Activated CD4-positive, alpha-beta T cell treated with anti-CD3 and anti-CD28 coated beads, Interleukin-2, amount 10 ng/mL, durations not matched to agents 7 days and 5 days (primary cell): ENCODE data around the gene INSIG2. TPM values are rescaled to one million over a fixed set of nuclear protein-coding genes. Genes with fewer than 3 reads are reported as not detected.

ENCODE experiments used
- CTCF ChIA-PET: fragments of 350-600 bp; sonication (Branson Sonifier 250); formaldehyde crosslinking; loops from one replicate; lab custom pipeline; 2021; ENCODE audit warnings: antibody characterized with exemption; lab: Charles Lee
- POLR2A ChIA-PET: fragments of 350-600 bp; sonication (Branson Sonifier 250); formaldehyde crosslinking; loops from one replicate; lab custom pipeline; 2021; ENCODE audit warnings: antibody characterized with exemption; lab: Charles Lee
- DNase-seq: peaks from one replicate; pipeline ENCODE4 v3.0.0-alpha.2; 2020
- H3K27ac Mint-ChIP-seq: one replicate; pipeline ENCODE4 v1.8.0; 2021; ENCODE audit warnings: mild to moderate bottlenecking, moderate library complexity, mixed read lengths
- H3K27me3 Mint-ChIP-seq: one replicate; pipeline ENCODE4 v1.8.0; 2021; ENCODE audit warnings: mixed read lengths
- H3K36me3 Mint-ChIP-seq: one replicate; pipeline ENCODE4 v1.8.0; 2021; ENCODE audit warnings: low read depth, mixed read lengths
- H3K4me1 Mint-ChIP-seq: one replicate; pipeline ENCODE4 v1.8.0; 2021; ENCODE audit warnings: mixed read lengths
- H3K4me3 Mint-ChIP-seq: one replicate; pipeline ENCODE4 v1.8.0; 2021; ENCODE audit warnings: mild to moderate bottlenecking, moderate library complexity, mixed read lengths
- H3K9me3 Mint-ChIP-seq: one replicate; pipeline ENCODE4 v1.8.0; 2021; ENCODE audit warnings: mixed read lengths
- total RNA-seq, 2 experiments: library from RNA; stranded (reverse); gene quantifications; one replicate each; pipeline ENCODE4 v1.2.3, GENCODE V29; 2021

The INSIG2 gene
- total RNA-seq, 2 experiments from 2014 or later = 18.4 to 25.4 TPM

GRCh38 chr2:118051826-118052358 lies 36.4 kb upstream of the INSIG2 start:
- ChIA-PET POLR2A (no interaction called here), CTCF (interaction anchor here (0.9 kb wide), 1 partner anchor 31 kb away, joined by 3 read pairs; no protein-coding TSS in a partner anchor)
- H3K9me3 Mint-ChIP-seq = no peaks in the 10 kb centered on the region
- H3K27me3 Mint-ChIP-seq = peaks cover 45% of the 10 kb centered on the region
- no peak for DNase-seq
- no peak overlapping the region for H3K4me3 Mint-ChIP-seq
- H3K36me3 Mint-ChIP-seq = no peaks in the 10 kb centered on the region
- H3K4me1 Mint-ChIP-seq = peaks cover 2% of the 10 kb centered on the region
- H3K27ac Mint-ChIP-seq = no peak overlapping the region

- ChIA-PET CTCF (no interaction called here), POLR2A (no interaction called here)
- H3K36me3 Mint-ChIP-seq = no peaks in the 10 kb centered on the region
- DNase-seq = no peak
- H3K4me3 Mint-ChIP-seq = no peak overlapping the region
- peaks cover 44% of the 10 kb centered on the region for H3K27me3 Mint-ChIP-seq
- no peak overlapping the region for H3K27ac Mint-ChIP-seq
- H3K4me1 Mint-ChIP-seq = peaks cover 2% of the 10 kb centered on the region
- no peaks in the 10 kb centered on the region for H3K9me3 Mint-ChIP-seq
These were observed 35.8 kb upstream of the INSIG2 start for GRCh38 chr2:118052474-118052873.

GRCh38 chr2:118053681-118054080 lies 34.6 kb upstream of the INSIG2 start:
- Mint-ChIP-seq H3K9me3 (no peaks in the 10 kb centered on the region), H3K4me1 (peaks cover 2% of the 10 kb centered on the region), H3K27me3 (peaks cover 39% of the 10 kb centered on the region), H3K36me3 (no peaks in the 10 kb centered on the region), H3K4me3 (no peak overlapping the region), H3K27ac (no peak overlapping the region)
- ChIA-PET POLR2A (no interaction called here), CTCF (no interaction called here)
- DNase-seq = no peak

- POLR2A ChIA-PET = no interaction called here
- Mint-ChIP-seq H3K4me3 (no peak overlapping the region), H3K27ac (no peak overlapping the region), H3K36me3 (no peaks in the 10 kb centered on the region), H3K27me3 (peaks cover 37% of the 10 kb centered on the region), H3K4me1 (peaks cover 4% of the 10 kb centered on the region), H3K9me3 (no peaks in the 10 kb centered on the region)
- DNase-seq = no peak
- CTCF ChIA-PET = no interaction called here
These were observed 33.9 kb upstream of the INSIG2 start for GRCh38 chr2:118054213-118055008.

GRCh38 chr2:118055512-118056164 lies 32.6 kb upstream of the INSIG2 start:
- H3K36me3 Mint-ChIP-seq = no peaks in the 10 kb centered on the region
- ChIA-PET POLR2A (no interaction called here), CTCF (no interaction called here)
- H3K4me3 Mint-ChIP-seq = no peak overlapping the region
- H3K9me3 Mint-ChIP-seq = no peaks in the 10 kb centered on the region
- peaks cover 30% of the 10 kb centered on the region for H3K27me3 Mint-ChIP-seq
- no peak for DNase-seq
- no peak overlapping the region for H3K27ac Mint-ChIP-seq
- H3K4me1 Mint-ChIP-seq = peaks cover 10% of the 10 kb centered on the region

GRCh38 chr2:118056165-118056534 lies 32.1 kb upstream of the INSIG2 start:
- Mint-ChIP-seq H3K27ac (no peak overlapping the region), H3K27me3 (peaks cover 28% of the 10 kb centered on the region), H3K4me3 (no peak overlapping the region), H3K4me1 (peaks cover 10% of the 10 kb centered on the region), H3K9me3 (no peaks in the 10 kb centered on the region), H3K36me3 (no peaks in the 10 kb centered on the region)
- POLR2A ChIA-PET = no interaction called here
- no peak for DNase-seq
- CTCF ChIA-PET = no interaction called here

- H3K27me3 Mint-ChIP-seq = peaks cover 28% of the 10 kb centered on the region
- no peaks in the 10 kb centered on the region for H3K9me3 Mint-ChIP-seq
- DNase-seq = no peak
- ChIA-PET POLR2A (no interaction called here), CTCF (no interaction called here)
- no peak overlapping the region for H3K4me3 Mint-ChIP-seq
- peaks cover 12% of the 10 kb centered on the region for H3K4me1 Mint-ChIP-seq
- H3K36me3 Mint-ChIP-seq = no peaks in the 10 kb centered on the region
- H3K27ac Mint-ChIP-seq = no peak overlapping the region
These were observed 31.5 kb upstream of the INSIG2 start for GRCh38 chr2:118056801-118057200.

GRCh38 chr2:118058951-118059350 lies 29.3 kb upstream of the INSIG2 start:
- Mint-ChIP-seq H3K9me3 (no peaks in the 10 kb centered on the region), H3K36me3 (no peaks in the 10 kb centered on the region), H3K4me1 (peaks cover 12% of the 10 kb centered on the region), H3K4me3 (no peak overlapping the region), H3K27ac (no peak overlapping the region), H3K27me3 (peaks cover 25% of the 10 kb centered on the region)
- no peak for DNase-seq
- CTCF ChIA-PET = no interaction called here
- POLR2A ChIA-PET = no interaction called here

- Mint-ChIP-seq H3K4me1 (peaks cover 12% of the 10 kb centered on the region), H3K9me3 (no peaks in the 10 kb centered on the region), H3K27me3 (peaks cover 22% of the 10 kb centered on the region), H3K27ac (no peak overlapping the region), H3K4me3 (no peak overlapping the region), H3K36me3 (no peaks in the 10 kb centered on the region)
- CTCF ChIA-PET = interaction anchor here (1.1 to 2.3 kb wide), 2 partner anchors 27 to 67 kb away, joined by 4 to 8 read pairs; no protein-coding TSS in a partner anchor
- DNase-seq = no peak
- POLR2A ChIA-PET = no interaction called here
These were observed 28.3 kb upstream of the INSIG2 start for GRCh38 chr2:118059919-118060478.

GRCh38 chr2:118061135-118061955 lies 26.9 kb upstream of the INSIG2 start:
- Mint-ChIP-seq H3K36me3 (no peaks in the 10 kb centered on the region), H3K27me3 (peaks cover 30% of the 10 kb centered on the region), H3K9me3 (no peaks in the 10 kb centered on the region), H3K4me3 (no peak overlapping the region), H3K27ac (no peak overlapping the region), H3K4me1 (peaks cover 12% of the 10 kb centered on the region)
- CTCF ChIA-PET = interaction anchor here (0.7 to 2.3 kb wide), 6 partner anchors 20 to 247 kb away, joined by 3 to 8 read pairs (median 3); partner anchors contain the start of genes CCDC93 and DDX18
- no peak for DNase-seq
- POLR2A ChIA-PET = no interaction called here

GRCh38 chr2:118062048-118062447 lies 26.2 kb upstream of the INSIG2 start:
- Mint-ChIP-seq H3K36me3 (no peaks in the 10 kb centered on the region), H3K4me1 (peaks cover 12% of the 10 kb centered on the region), H3K4me3 (no peak overlapping the region), H3K27ac (no peak overlapping the region), H3K9me3 (no peaks in the 10 kb centered on the region), H3K27me3 (peaks cover 33% of the 10 kb centered on the region)
- ChIA-PET POLR2A (no interaction called here), CTCF (interaction anchor here (1.2 to 2.3 kb wide), 3 partner anchors 11 to 29 kb away, joined by 3 to 8 read pairs (median 3); no protein-coding TSS in a partner anchor)
- DNase-seq = no peak

- Mint-ChIP-seq H3K27ac (no peak overlapping the region), H3K4me3 (no peak overlapping the region), H3K4me1 (peaks cover 12% of the 10 kb centered on the region), H3K9me3 (no peaks in the 10 kb centered on the region), H3K36me3 (no peaks in the 10 kb centered on the region), H3K27me3 (peaks cover 30% of the 10 kb centered on the region)
- POLR2A ChIA-PET = no interaction called here
- CTCF ChIA-PET = interaction anchor here (1.2 to 1.3 kb wide), 2 partner anchors 12 to 16 kb away, joined by 3 read pairs; no protein-coding TSS in a partner anchor
- no peak for DNase-seq
These were observed 25.6 kb upstream of the INSIG2 start for GRCh38 chr2:118062669-118063068.
